CD4-positive, alpha-beta T cell treated with Interleukin-10 for 1 hour (primary cell): Measurements from ENCODE around the gene SLC17A7.

ENCODE experiments used
- DNase-seq: peaks from one replicate; pipeline ENCODE4 v3.0.0-alpha.2; 2020

SLC17A7 gene

GRCh38 chr19:49443366-49444099 lies 2.2 kb upstream of the SLC17A7 start:
- peak; percentile 93 for DNase-seq

DNA sequence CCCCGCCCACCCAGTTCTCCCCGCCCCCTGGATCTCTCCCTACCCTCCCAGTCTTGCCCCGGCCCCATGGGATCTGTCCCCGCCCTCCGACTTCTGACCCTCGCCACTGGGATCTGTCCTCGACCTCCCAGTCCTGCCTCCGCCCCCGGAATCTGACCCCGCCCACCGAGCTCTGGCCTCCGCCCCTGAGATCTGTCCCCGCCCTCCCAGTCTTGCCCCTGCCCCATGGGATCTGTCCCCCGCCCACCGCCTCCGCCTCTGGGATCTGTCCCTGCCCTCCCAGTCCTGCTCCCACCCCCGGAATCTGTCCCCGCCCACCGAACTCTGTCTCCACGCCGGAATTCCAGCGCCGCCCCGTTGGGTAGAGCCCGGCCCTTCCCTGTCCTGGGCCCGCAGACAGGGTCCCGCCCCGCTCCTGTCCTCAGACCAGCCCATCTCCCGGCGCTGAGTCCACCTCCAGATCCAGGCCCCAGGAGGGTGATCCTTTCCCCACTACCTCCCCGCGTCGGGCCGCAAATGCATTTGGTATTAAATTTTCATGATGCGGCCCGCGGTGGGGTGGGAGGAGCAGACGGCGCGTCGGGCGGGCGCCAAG lies 1.5 kb upstream of the SLC17A7 start:
- peak; percentile 60 for DNase-seq

DNA sequence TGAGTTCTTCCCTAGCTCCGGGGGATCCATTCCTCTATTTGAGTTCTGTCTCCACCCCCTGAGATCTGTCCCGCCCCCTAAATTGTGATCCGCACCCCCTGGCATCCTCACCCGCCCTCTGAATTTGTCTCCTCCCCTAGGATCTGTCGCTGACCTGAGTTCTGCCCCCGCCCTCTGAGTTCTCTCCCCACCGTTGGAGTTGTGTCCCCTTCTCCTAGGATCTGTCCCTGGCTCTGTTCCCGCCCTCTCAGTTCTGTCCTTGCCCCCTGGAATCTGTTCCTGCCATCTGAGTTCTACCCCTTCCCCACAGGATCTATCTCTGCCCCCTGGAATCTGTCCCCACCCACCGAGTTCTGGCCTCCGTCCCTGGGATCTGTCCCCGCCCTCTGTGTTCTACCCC lies 1.0 kb upstream of the SLC17A7 start:
- DNase-seq = no peak

GRCh38 chr19:49441960-49442350 lies 628 bp upstream of the SLC17A7 start:
- no peak for DNase-seq

DNA sequence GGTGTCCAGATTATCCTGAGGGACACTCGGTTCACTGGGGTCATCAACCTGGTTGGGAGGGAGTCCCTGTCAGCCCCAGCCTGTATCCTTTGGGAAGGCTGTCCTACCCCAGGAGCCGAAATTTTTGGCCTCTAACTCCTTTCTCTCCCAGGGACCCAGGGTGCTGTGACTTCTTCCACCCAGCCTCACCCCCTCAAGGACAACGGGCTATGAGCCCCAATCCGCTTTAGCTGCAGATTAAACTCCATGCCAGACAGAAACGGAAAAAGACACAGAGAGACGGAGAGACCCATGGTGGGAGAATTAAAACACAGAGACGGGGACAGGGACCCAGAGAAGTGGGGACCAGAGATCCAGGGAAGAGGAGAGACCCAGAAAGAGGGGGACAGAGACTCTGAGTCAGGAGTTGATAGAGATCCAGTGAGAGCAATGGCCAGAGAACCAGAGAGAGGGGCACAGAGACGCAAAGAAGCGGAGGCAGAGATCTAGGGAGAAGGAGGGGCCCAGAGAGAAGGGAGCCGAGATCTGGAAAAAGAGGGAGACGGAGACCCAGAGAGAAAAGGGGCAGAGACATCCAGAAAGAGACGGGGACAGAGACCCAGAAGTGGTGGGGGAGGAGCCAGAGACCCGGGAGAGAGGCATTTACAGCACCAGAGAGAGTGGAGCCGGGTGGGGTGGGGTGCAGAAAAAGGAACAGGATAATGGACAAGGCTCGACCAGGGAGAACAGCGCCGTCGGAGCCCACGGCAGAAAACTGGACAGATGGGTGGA lies 703 bp downstream of the SLC17A7 start:
- no peak for DNase-seq

GRCh38 chr19:49439836-49440235 lies 1.5 kb downstream of the SLC17A7 start:
- DNase-seq = no peak

DNA sequence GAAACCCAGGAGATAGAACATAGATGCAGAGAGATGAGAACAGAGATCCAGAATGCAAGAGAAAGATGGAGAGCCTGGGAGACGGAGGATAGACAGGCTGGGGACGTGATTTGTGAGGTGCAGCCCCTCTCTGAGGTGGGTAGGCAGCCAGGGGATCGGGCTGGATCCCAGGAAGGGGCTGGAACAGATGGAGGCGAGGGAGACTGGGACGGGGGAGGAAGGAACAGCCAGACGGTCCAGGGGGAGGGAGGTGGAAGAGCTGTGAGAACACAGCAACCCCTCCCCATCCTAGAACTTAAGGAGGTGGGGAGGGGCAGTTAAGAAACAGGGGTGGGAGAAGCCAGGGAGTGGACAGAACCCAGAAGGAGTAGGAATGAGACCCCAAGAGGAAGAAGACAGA lies 3.1 kb downstream of the SLC17A7 start:
- no peak for DNase-seq

- no peak for DNase-seq
Observed at GRCh38 chr19:49437231-49437630, 4.1 kb downstream of the SLC17A7 start.

GRCh38 chr19:49436381-49437017 lies 4.8 kb downstream of the SLC17A7 start:
- peak; percentile 61 for DNase-seq

- DNase-seq = no peak
Observed at GRCh38 chr19:49435670-49436069, 5.7 kb downstream of the SLC17A7 start.

DNA sequence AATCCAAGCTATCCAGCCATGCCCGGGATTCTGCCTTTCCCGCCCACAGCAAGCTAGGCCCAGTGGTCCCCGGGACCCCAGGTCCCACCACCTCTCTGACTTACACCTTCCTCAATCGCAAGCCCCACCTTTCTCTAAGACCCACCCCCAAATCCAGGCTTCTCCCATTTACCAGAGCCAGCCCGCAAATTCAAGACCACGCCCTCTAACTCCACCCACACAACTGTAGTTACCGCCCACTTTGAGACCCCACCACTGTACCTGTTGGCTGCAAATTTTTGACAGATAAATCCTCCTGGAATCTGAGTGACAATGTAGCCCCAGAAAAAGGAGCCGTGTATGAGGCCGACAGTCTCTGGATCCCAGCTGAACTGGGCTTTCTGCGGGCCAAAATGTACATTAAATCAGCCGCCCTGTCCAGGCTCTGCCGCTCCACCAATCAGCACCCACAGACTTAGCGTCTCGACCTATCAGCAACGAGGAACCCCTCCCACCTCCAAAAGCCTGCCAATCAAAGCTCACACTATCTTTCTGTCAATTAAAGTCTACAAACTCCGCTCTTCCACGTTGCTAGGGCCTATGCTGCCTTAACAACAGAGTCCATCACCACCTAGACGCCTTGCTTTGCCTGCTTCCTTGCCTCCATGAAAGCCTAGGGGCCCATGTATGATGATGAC lies 6.3 kb downstream of the SLC17A7 start:
- DNase-seq = no peak

- no peak for DNase-seq
Observed at GRCh38 chr19:49433240-49433901, 8.0 kb downstream of the SLC17A7 start.

DNA sequence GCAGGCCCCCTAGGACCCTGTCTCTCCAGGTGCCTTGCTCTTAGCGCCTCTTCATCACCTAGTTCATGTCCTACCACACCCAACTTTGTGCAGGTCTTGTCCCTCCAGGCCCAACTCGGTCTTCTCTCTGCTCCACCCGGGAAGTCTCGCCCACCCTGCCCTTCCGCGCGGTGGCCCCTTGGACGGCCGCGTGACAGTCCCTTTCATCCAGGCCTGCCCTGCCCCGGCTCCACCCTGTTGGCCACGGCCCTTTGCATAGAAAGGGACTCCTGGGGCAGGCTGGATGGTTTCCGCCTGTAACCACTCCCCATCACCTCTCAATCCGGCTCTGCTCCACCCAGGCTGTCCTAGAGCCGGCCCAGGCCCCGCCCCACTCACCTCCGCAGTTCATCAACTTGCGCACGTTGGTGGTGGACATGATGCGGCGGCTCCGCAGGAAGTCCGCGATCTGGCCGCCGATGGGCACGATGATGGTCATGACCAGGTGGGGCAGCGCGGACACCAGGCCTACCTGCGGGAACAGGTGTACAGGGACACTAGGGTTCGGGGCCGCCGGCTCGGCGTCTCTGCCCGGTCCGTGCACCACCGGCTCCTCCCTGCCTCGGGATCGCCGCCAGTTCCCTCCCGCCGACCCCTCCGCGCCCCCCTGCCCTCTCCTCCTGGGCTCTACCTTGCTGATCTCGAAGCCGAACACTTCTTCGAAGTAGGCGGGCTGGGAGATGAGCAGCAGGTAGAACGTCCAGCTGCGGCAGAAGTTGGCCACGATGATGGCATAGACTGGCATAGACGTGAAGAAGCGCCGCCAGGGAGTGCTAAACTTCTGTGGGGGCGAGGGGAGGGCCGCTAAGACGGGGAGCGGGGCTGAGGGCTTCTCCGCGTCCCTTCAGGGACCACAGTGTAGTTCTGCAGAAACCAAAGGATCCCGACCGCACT lies 8.9 kb downstream of the SLC17A7 start:
- peak; percentile 46 for DNase-seq

- DNase-seq = peak; percentile 47
Observed at GRCh38 chr19:49431330-49431749, 10.0 kb downstream of the SLC17A7 start.

DNA sequence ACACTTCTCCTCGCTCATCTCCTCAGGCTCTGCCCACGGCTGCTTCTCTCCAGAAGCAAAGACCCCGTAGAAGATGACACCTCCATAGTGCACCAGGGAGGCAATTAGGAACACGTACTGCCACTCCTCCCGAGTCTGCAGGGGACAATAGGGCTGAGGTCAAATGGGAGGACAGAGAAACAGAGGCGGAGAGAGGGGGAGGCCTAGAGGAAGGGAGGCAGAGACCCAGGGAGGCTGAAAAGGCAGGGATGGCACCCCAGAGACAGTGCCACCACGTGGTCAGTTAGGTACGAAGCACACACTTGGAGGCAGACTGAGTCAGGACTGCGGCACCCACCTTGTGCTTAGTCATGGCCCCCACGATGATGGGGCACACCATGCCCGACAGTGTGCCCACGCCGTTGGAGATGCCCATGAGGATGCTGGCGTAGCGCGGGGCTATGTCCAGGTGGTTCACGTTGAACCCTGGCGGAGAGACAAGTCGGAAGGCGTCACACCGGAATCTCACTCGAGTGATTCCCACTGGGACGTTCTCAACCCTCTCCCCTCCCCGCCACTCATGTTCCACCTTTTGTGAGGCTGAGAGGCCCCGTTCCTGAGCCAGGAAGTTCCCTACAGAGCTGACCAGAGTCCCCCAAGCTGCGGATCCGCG lies 10.5 kb downstream of the SLC17A7 start:
- DNase-seq = no peak

GRCh38 chr19:49430172-49430677 lies 11.1 kb downstream of the SLC17A7 start:
- DNase-seq = no peak

- no peak for DNase-seq
Observed at GRCh38 chr19:49428547-49429451, 12.5 kb downstream of the SLC17A7 start.

DNA sequence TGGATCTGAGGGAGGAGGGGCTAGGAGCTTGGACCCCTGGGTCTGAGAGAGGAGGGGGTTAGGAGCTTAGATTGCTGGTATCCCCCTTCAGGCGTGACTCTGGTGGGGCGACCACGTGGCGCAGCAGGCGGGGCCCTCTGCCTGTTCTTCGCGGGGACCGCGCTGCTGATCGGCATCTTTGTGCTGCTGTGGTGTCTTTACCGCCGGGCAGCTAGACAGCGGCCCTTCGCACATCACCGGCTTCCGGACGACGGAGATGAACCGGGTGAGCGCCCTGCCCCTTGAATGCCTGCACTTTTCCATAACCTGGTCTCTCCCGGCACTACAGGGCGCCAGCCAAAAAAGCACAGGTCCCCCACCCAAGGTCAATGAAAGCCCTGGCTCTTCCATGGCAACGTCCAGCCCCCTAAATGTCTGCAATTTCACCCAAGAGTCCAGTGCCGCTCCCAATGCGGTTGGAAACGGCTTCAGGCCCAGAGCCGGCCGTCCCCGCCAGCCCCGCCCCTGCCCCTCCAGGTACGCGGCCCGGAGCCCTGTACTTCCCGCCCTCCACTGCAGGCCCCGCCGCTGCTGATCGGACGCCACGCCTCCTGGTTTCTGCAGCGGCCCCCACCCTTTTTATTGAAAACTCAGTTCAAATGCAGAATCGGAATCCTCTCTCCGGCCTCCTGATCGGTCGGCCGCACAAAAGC lies 13.3 kb downstream of the SLC17A7 start:
- DNase-seq = peak; percentile 31

DNA sequence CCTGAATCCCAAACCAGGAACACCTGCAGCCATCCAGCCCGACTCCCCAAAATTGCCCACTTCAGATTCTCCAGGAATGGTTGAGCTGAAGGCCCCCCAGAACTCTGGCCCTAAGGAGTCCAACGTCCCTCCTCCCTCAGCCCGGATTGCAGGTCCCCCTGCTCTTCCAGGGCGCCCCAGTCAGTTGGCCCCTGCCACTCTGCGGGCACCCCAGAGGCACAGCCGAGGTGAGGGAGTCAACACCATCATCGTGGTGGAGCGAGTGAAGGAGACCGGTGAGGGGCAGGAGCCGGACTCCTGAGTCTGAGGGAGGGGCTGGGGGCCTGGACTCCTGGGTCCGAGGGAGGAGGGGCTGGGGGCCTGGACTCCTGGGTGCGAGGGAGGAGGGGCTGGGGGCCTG lies 14.0 kb downstream of the SLC17A7 start:
- DNase-seq = no peak
